Adrenal gland (tissue), 5 donors: Measurements from ENCODE around the gene HPSE2.

Source experiments
- POLR2A ChIP-seq, 2 donors: fragments of 450-650 bp; IDR thresholded peaks; one replicate each; pipeline ENCODE4 v1.6.1; 2017; ENCODE audit warnings: antibody characterized with exemption in 2 of 2, mild to moderate bottlenecking in 2 of 2, moderate library complexity in 1 of 2
- TF ChIP-seq, protein P1 (sequence below), 6 experiments: fragments of 450-650 bp in 4 of 6; fragments of 200-600 bp in 2 of 6; sonication (generic) in 1 of 6; IDR thresholded peaks; 1 replicate in 5 of 6; 2 replicates in 1 of 6; pipeline versions ENCODE4 v1.5.1 to v1.8.0; 2016 to 2021; ENCODE audit warnings: antibody characterized with exemption in 6 of 6, mild to moderate bottlenecking in 2 of 6, moderate library complexity in 1 of 6
- donor health status: DM: no; HTN: no; CAD: no.

DNA sequence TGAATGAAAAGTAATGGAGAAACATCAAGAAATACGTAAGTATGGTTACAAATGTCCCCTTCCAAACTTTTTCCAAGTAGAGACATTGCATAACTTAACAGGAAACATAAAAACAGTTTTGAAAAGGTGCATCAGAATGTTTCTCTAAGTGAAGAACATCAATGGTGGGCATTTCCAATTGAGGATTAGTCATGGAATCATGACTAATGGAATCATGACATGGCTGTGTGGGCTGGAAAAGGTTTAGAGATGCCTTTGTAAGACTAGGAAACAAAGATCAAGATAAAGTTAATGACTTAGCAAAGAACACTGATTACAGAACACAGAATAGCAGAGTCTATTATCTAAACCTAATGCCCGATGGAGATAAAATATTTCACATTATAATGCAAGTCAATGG, 272.0 kb downstream of the HPSE2 start:
- TF ChIP-seq, protein P1, sequence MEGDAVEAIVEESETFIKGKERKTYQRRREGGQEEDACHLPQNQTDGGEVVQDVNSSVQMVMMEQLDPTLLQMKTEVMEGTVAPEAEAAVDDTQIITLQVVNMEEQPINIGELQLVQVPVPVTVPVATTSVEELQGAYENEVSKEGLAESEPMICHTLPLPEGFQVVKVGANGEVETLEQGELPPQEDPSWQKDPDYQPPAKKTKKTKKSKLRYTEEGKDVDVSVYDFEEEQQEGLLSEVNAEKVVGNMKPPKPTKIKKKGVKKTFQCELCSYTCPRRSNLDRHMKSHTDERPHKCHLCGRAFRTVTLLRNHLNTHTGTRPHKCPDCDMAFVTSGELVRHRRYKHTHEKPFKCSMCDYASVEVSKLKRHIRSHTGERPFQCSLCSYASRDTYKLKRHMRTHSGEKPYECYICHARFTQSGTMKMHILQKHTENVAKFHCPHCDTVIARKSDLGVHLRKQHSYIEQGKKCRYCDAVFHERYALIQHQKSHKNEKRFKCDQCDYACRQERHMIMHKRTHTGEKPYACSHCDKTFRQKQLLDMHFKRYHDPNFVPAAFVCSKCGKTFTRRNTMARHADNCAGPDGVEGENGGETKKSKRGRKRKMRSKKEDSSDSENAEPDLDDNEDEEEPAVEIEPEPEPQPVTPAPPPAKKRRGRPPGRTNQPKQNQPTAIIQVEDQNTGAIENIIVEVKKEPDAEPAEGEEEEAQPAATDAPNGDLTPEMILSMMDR (IDR thresholded peaks at IDR 0.05), result no peak
- no peak for TF ChIP-seq POLR2A (IDR thresholded peaks at IDR 0.05)
